Measurements from ENCODE around the gene SLC35B4.

SLC35B4 gene

DNA sequence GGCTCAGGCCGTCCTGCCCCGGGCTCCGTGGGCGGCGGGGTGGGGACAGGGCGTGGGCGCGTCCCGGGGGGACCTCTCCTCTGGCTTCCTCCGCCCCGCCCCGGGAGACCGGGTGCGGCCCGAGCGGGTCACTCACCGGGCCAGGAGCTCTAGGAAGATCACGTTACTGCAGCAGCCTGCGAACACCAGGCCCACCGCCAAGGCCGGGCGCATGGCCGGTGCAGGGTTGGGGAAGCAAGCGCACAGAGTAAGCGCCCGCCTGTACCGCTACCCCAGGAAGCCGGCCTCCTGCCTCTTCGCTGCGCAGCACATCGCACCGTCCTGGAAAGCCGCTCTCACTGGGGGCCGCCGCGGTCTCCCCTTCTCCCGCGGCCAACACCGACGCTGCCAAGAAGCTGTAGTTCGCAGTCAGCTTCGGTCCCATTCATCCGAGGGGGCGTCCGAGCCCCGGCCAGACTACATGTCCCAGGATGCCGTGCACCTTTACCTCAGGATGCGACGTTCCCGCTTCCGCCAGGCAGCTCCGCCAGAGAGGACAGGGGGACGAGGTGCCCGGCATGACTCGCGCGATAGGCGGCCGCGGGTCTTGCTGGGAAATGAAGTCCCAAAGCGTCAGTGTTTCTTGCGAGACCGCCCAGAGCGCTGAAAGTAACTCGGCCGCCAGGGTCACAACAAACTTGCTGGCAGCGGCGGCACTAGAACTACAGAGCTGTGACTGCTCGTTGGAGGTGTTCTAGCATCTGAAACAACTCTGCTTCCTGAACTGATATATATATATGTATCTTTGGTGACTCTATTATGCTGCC, at the start of gene SLC35B4:
Gene SLC35B4, minus strand, starts transcription at position 392 of the 806 bp plus-strand sequence. Its CDS starts 179 bp downstream, at position 213.
- peak; percentile 83 to 97 for DNase-seq

- no peak for DNase-seq
Measured at GRCh38 chr7:134366481-134366880, 49.8 kb upstream of the SLC35B4 start.

GRCh38 chr7:134365341-134366054, 48.8 kb upstream of the SLC35B4 start:
- DNase-seq = no peak

DNA sequence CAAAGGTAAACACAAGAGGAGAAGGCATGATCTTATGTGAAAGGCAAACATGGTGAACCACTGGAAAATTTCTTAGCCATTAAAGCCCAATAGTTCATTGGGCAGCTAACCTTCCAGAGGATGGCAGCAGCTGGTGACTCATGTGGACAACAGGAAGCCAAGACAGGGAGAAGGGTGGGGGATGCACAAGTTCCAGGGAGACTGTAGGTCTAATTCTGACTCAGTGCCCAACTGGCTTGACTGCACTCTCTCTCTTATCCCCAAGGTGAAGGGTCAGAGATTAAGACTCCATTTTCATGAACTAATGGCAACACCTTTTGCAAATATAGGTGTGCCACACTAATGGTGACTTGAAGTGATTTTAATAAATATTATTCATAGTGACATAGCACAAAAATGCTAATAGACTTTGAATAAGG, 47.9 kb upstream of the SLC35B4 start:
- no peak for DNase-seq

GRCh38 chr7:134362587-134363483, 46.1 kb upstream of the SLC35B4 start:
- DNase-seq = no peak

GRCh38 chr7:134359787-134360432, 43.2 kb upstream of the SLC35B4 start:
- DNase-seq = no peak

GRCh38 chr7:134357486-134357885, 40.8 kb upstream of the SLC35B4 start:
- DNase-seq = no peak

DNA sequence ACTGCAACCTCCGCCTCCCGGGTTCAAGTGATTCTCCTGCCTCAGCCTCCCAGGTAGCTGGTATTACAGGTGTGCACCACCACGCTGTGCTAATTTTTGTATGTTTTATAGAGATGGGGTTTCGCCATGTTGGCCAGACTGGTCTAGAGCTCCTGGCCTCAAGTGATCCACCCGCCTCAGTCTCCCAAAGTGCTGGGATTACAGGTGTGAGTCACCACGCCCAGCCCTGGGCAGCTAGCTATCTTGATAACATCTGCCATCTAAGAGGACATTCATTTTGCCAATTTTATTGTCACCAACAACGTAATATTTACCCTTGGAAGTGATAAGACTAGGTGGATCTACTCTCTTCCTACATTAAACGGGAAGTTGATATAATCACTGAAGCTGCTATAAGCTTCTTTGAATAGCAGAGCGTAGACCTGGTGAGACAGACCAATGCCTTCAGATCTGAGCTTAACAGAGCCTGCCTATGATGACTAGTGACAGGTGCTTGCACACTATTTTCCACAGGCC, 39.7 kb upstream of the SLC35B4 start:
- DNase-seq = no peak

- DNase-seq = no peak
Measured at GRCh38 chr7:134355927-134356326, 39.2 kb upstream of the SLC35B4 start.

GRCh38 chr7:134355004-134355525, 38.3 kb upstream of the SLC35B4 start:
- no peak for DNase-seq

- no peak for DNase-seq
Measured at GRCh38 chr7:134353411-134353810, 36.7 kb upstream of the SLC35B4 start.

DNA sequence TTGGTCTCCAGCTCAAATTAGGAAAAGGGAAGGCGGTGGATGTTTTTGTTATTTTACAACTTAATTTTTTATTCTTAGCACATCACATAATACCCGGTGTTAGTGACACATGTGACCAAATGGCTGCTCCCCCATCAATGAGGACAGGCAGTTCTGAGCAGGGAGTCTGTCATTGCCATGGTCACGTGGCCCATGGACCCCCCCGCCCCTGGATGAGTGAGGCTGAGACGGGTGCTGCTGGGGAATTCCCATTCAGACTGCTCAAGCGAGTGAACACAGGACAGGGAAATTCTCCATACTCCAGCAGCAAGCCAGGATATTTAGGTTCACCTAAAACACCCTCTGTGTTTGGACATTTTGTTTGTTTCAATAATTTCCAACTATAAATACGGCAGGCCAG, 34.7 kb upstream of the SLC35B4 start:
- no peak for DNase-seq

GRCh38 chr7:134350709-134351108, 34.0 kb upstream of the SLC35B4 start:
- DNase-seq = no peak

DNA sequence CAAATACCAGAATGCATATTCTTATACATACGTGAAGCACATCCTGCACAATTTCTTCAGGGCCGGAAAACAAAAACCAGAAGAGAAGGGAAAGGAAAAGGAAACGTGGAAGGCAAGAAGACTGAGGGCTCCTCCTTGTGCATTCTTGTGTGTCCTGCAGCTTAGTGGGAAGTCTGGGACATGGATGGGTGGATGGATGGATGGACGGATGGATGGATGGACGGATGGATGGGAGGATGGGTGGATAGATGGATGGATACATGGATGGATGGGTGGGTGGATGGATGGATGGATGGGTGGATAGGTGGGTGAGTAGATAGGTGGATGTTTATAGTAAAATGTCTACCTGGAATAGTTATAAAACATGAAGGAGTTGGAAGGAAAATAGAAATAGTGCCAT, 30.8 kb upstream of the SLC35B4 start:
- DNase-seq = no peak

- no peak for DNase-seq
Measured at GRCh38 chr7:134343796-134344195, 27.1 kb upstream of the SLC35B4 start.

DNA sequence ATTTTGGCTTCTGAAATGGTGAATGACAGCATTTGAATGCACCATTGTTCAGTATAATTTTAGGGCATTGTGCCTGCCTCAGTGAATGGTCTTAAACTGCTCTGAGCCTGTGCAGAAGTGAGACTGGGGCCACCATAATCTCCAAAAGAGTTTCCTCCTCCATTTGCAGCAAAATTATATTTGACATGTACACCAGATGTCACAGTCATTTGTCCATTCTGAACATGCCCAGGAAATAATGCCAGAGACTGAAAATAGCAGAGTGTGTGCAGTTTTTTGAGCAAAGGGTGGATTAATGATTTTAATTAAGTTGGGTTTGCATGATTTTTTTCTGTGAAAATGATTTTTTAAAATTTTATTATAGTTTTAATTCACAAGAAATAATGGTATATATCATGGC, 26.4 kb upstream of the SLC35B4 start:
- DNase-seq = no peak

GRCh38 chr7:134339475-134339874, 22.7 kb upstream of the SLC35B4 start:
- no peak for DNase-seq

- DNase-seq = no peak
Measured at GRCh38 chr7:134337980-134338379, 21.2 kb upstream of the SLC35B4 start.

DNA sequence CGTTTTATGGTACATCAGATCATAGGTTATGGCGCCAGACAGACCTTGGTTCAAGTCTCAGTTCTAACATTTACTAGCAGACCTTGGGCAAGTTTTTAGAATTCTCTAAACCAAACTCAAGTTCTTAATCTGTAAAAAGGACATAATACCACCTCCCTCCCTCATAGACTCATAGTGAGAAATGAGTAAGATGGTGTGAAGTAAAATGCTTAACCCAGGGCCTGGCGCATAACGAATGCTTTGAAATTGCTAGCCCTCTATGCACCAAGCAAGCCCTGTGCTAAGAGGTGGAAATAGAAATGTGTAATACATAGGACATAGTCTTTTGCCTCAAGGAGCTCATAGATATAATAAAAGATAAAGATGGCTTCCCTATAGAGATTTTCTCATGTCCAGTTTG, 17.7 kb upstream of the SLC35B4 start:
- no peak for DNase-seq

GRCh38 chr7:134333943-134334342, 17.2 kb upstream of the SLC35B4 start:
- no peak for DNase-seq

GRCh38 chr7:134332892-134333291, 16.2 kb upstream of the SLC35B4 start:
- no peak for DNase-seq

DNA sequence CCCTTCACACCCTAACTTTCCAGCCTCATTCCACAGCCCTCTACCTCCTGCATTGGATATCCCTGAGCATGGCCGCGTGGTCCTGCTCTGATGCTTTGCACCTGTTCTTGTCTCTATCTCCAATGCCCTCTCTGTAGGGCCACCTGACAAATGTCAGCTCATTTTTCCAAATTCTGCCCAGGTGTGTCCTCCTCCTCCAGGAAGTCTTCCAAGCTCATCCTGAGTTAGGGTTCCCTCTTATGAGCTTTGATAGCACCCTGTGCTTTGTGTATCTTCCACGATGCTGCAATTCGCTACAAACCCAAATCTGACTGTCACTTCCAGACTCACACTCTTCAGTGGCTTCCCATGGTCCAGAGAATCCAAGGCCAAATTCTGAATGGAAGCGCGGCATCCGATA, 14.7 kb upstream of the SLC35B4 start:
- DNase-seq = no peak
